ENCODE measurements around the gene APC.
"Not testable (repeated sequence)": the region's sequence is repeated elsewhere in the genome, so short reads cannot be mapped to it uniquely, and the experiment has no call there.

The APC gene

DNA sequence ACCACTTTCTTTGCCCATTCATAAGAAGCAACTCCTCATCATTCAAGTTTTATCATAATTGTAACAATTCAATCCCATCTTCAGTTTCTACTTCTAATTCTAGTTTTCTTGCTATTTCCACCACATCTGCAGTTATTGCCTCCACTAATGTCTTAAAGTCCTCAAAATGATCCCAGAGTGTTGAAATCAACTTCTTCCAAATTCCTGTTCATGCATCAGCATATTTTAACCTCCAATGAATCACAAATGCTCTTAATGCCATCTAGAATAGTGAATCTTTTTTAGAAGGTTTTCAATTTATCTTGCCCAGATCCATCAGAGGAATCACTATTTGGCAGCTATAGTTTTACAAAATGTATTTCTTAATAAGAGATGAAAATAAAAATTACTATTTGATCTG is 120.2 kb downstream of the APC start:
- no peak overlapping the region for H3K4me3 ChIP-seq (ENCODE audit: low read depth, low read length)
- H3K27ac ChIP-seq: no peak overlapping the region
- H3K4me2 ChIP-seq (ENCODE audit: low read length): no peak overlapping the region
- peaks cover 3% of the 10 kb centered on the region for H3K4me1 ChIP-seq
- TF ChIP-seq, protein P1, sequence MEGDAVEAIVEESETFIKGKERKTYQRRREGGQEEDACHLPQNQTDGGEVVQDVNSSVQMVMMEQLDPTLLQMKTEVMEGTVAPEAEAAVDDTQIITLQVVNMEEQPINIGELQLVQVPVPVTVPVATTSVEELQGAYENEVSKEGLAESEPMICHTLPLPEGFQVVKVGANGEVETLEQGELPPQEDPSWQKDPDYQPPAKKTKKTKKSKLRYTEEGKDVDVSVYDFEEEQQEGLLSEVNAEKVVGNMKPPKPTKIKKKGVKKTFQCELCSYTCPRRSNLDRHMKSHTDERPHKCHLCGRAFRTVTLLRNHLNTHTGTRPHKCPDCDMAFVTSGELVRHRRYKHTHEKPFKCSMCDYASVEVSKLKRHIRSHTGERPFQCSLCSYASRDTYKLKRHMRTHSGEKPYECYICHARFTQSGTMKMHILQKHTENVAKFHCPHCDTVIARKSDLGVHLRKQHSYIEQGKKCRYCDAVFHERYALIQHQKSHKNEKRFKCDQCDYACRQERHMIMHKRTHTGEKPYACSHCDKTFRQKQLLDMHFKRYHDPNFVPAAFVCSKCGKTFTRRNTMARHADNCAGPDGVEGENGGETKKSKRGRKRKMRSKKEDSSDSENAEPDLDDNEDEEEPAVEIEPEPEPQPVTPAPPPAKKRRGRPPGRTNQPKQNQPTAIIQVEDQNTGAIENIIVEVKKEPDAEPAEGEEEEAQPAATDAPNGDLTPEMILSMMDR (IDR thresholded peaks at IDR 0.05): no peak
- peaks cover 8% of the 10 kb centered on the region for H3K79me2 ChIP-seq
- H2AFZ ChIP-seq: no peak overlapping the region
- no peaks in the 10 kb centered on the region for H3K36me3 ChIP-seq (ENCODE audit: control insufficient read depth, insufficient read depth, low read length)
- no peaks in the 10 kb centered on the region for H3K27me3 ChIP-seq (ENCODE audit: control insufficient read depth, insufficient read depth, low read length)
- H3K9ac ChIP-seq: no peak overlapping the region
- no peaks in the 10 kb centered on the region for H3K9me3 ChIP-seq (ENCODE audit: control insufficient read depth, low read length)

DNA sequence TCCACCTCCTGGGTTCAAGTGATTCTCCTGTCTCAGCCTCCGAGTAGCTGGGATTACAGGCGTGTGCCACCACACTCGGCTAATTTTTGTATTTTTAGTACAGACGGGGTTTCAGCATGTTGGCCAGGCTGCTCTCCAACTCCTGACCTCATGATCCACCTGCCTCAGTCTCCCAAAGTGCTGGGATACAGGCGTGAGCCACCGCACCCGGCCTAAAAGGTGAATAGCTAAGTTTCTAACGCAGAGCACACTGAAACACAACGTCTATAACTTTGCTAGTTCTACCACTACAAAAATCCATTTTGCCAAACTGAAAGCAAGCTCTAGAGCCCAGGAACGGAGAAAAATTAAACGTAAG is 122.9 kb downstream of the APC start:
- peak overlapping the region; percentile 71 for H3K27ac ChIP-seq

DNA sequence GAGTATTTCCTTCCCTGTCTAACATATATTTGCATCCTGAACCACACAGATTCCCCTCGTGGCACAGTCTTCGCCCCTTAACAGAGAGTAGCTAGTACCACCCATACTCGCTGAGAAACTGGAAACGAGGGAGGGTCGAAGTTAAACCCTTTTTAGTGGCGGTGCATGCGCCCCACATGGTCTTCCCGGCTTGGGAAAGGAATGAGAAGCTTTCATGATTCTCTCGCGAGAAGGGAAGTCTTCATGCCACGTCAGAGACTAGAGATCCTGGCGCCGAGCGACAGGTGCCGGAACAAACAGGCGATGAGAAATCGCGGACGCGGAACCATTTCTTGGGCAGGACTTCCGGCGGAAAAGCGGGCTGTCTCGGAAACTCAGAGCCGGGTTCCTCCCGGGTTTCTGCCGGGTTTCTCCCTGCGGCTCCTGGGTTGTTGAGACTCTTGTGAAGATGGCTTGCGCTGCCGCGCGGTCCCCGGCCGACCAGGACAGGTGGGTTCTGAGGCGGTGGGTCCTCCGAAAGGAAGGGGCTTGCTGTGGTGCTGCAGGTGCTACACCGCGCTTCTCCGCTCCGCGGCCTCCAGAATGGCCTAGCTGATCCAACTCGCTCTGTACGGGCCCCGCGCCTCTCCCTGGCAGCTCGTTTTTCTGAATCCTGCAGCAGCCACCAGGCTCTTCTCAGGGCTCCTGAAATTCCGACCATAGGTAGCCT is 123.4 kb downstream of the APC start, which contains the start of gene SRP19:
Gene SRP19 (plus strand): TSS at position 359 of the 709 bp plus-strand sequence. CDS start 90 bp downstream, at position 449.
- Histone ChIP-seq H3K36me3 (ENCODE audit: control insufficient read depth, insufficient read depth, low read length) (no peaks in the 10 kb centered on the region), H2AFZ (peak within 1 kb of the TSS; percentile 97), H3K9me3 (ENCODE audit: control insufficient read depth, low read length) (no peaks in the 10 kb centered on the region), H3K4me3 (ENCODE audit: low read depth, low read length) (peak within 1 kb of the TSS; percentile 72), H3K27ac (peak within 1 kb of the TSS; percentile 71), H3K27me3 (ENCODE audit: control insufficient read depth, insufficient read depth, low read length) (no peaks in the 10 kb centered on the region), H3K79me2 (peaks cover 11% of the 10 kb centered on the region), H3K4me2 (ENCODE audit: low read length) (peak within 1 kb of the TSS; percentile 80), H3K9ac (peak within 1 kb of the TSS; percentile 56), H3K4me1 (peaks cover 3% of the 10 kb centered on the region)
- TF ChIP-seq, protein P1 (IDR thresholded peaks at IDR 0.05): no peak

More for the DNA sequence above, 122.9 kb downstream of the APC start:
- not testable (repeated sequence) for H3K27me3 ChIP-seq (ENCODE audit: control insufficient read depth, insufficient read depth, low read length); H3K36me3 ChIP-seq (ENCODE audit: control insufficient read depth, insufficient read depth, low read length); H3K4me1 ChIP-seq; H3K9me3 ChIP-seq (ENCODE audit: control insufficient read depth, low read length); H3K9ac ChIP-seq
- peak overlapping the region; percentile 72 for H3K4me3 ChIP-seq (ENCODE audit: low read depth, low read length)
- H3K79me2 ChIP-seq: peaks cover 11% of the 10 kb centered on the region
- H2AFZ ChIP-seq: peak overlapping the region; percentile 97
- peak overlapping the region; percentile 56 for H3K4me2 ChIP-seq (ENCODE audit: low read length)

DNA sequence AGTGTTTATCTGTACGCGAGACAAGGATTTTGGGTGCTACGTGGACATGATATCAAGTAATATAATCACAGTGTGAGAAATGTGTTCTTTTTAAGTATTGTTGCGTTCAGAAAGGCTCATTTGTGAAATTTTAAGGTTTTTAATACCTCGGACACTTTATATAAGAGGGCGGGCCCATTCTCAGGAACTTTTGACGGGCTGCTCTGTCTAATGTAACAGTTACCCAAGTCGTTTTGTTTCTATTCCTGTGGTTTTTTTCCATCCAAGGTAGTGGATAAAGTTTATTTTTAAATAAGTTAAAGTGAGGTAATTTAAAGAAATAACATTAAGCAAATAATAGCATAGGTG is 123.9 kb downstream of the APC start:
- no peaks in the 10 kb centered on the region for H3K9me3 ChIP-seq (ENCODE audit: control insufficient read depth, low read length)
- peak overlapping the region; percentile 56 for H3K9ac ChIP-seq
- peak overlapping the region; percentile 97 for H2AFZ ChIP-seq
- H3K4me1 ChIP-seq: peaks cover 3% of the 10 kb centered on the region
- no peaks in the 10 kb centered on the region for H3K36me3 ChIP-seq (ENCODE audit: control insufficient read depth, insufficient read depth, low read length)
- TF ChIP-seq, protein P1 (IDR thresholded peaks at IDR 0.05): no peak
- H3K4me3 ChIP-seq (ENCODE audit: low read depth, low read length): peak overlapping the region; percentile 72
- peak overlapping the region; percentile 80 for H3K4me2 ChIP-seq (ENCODE audit: low read length)
- H3K27me3 ChIP-seq (ENCODE audit: control insufficient read depth, insufficient read depth, low read length): no peaks in the 10 kb centered on the region
- H3K79me2 ChIP-seq: peaks cover 11% of the 10 kb centered on the region
- H3K27ac ChIP-seq: peak overlapping the region; percentile 71

DNA sequence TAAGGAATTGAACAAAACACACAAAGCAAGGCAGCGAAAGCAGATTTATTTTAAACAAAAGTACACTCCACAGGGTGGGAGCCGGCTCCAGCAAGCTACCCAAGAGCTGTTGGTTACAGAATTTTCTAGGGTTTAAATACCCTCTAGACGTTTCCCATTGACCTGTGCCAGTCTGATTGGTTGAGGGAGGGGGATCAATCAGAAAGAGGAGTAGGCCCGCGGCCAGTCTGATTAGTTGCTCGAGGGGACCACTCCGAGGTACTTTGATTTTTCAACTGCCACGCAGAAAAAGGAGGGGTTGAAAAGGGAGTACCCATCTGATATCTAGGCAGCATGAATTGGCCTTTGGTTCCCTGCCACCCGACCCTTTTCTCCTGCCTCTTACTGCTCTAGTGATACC is 124.4 kb downstream of the APC start:
- H3K9ac ChIP-seq: no peak overlapping the region
- H3K4me3 ChIP-seq (ENCODE audit: low read depth, low read length): peak overlapping the region; percentile 72
- H3K27me3 ChIP-seq (ENCODE audit: control insufficient read depth, insufficient read depth, low read length): no peaks in the 10 kb centered on the region
- TF ChIP-seq, protein P1 (IDR thresholded peaks at IDR 0.05): no peak
- no peak overlapping the region for H3K27ac ChIP-seq
- H3K36me3 ChIP-seq (ENCODE audit: control insufficient read depth, insufficient read depth, low read length): no peaks in the 10 kb centered on the region
- no peaks in the 10 kb centered on the region for H3K9me3 ChIP-seq (ENCODE audit: control insufficient read depth, low read length)
- H3K4me2 ChIP-seq (ENCODE audit: low read length): peak overlapping the region; percentile 80
- no peak overlapping the region for H2AFZ ChIP-seq
- H3K4me1 ChIP-seq: peaks cover 3% of the 10 kb centered on the region
- H3K79me2 ChIP-seq: peaks cover 11% of the 10 kb centered on the region

Measured in parathyroid adenoma (tissue), 2 donors.